GM12892 (cell line): ENCODE results near the gene RP9.

Source experiments
- DNase-seq: peaks from one replicate; pipeline ENCODE4 v3.0.0; 2011; ENCODE audit not compliant: insufficient read length
- FAIRE-seq: peaks from 2 replicates; lab custom pipeline; 2011; peaks lifted over from hg19 to GRCh38; lab: Jason Lieb, UNC
- POLR2A ChIP-seq: IDR thresholded peaks from 2 replicates; pipeline ENCODE4 v1.6.1; 2011; ENCODE audit warnings: low read depth, low read length, control low read depth
- POLR2AphosphoS5 ChIP-seq: IDR thresholded peaks from 2 replicates; pipeline ENCODE4 v1.6.1; 2011; ENCODE audit warnings: low read depth, low read length, control low read depth
- TAF1 ChIP-seq: IDR thresholded peaks from 2 replicates; pipeline ENCODE4 v1.6.1; 2011; ENCODE audit warnings: low read depth, mild to moderate bottlenecking, control low read depth, low read length, borderline replicate concordance

RP9 gene

GRCh38 chr7:33059635-33060034 lies 49.6 kb downstream of the RP9 start:
- no peak for TF ChIP-seq POLR2A
- TF ChIP-seq TAF1, result no peak
- TF ChIP-seq POLR2AphosphoS5, result no peak
- DNase-seq, result no peak
- no peak for FAIRE-seq

GRCh38 chr7:33055158-33055557 lies 54.0 kb downstream of the RP9 start:
- no peak for DNase-seq
- FAIRE-seq, result no peak
- no peak for TF ChIP-seq TAF1
- no peak for TF ChIP-seq POLR2AphosphoS5
- TF ChIP-seq POLR2A, result no peak

GRCh38 chr7:33054261-33054964 lies 54.8 kb downstream of the RP9 start:
- FAIRE-seq (no peak), DNase-seq (no peak)
- TF ChIP-seq TAF1, result no peak
- TF ChIP-seq POLR2AphosphoS5, result no peak
- no peak for TF ChIP-seq POLR2A

- DNase-seq (no peak), FAIRE-seq (no peak)
- TF ChIP-seq POLR2A (no peak), TAF1 (no peak), POLR2AphosphoS5 (no peak)
Measured at GRCh38 chr7:33053721-33054120, 55.5 kb downstream of the RP9 start.

GRCh38 chr7:33050535-33051318 lies 58.5 kb downstream of the RP9 start:
- DNase-seq (no peak), FAIRE-seq (no peak)
- TF ChIP-seq POLR2AphosphoS5 (no peak), POLR2A (no peak), TAF1 (no peak)

GRCh38 chr7:33048704-33049103 lies 60.5 kb downstream of the RP9 start:
- no peak for TF ChIP-seq TAF1
- TF ChIP-seq POLR2A, result no peak
- TF ChIP-seq POLR2AphosphoS5, result no peak
- FAIRE-seq, result no peak
- DNase-seq, result no peak

GRCh38 chr7:33048257-33048656 lies 60.9 kb downstream of the RP9 start:
- no peak for FAIRE-seq
- no peak for DNase-seq
- TF ChIP-seq POLR2A, result no peak
- no peak for TF ChIP-seq POLR2AphosphoS5
- TF ChIP-seq TAF1, result no peak

GRCh38 chr7:33044986-33045385 lies 64.2 kb downstream of the RP9 start:
- DNase-seq (no peak), FAIRE-seq (no peak)
- TF ChIP-seq TAF1 (no peak), POLR2A (no peak), POLR2AphosphoS5 (no peak)
